ENCODE measurements around the gene PRADC1.

GRCh38 chr2:73254343-73255006, 21.4 kb upstream of the PRADC1 start:
- TF ChIP-seq CTCF (IDR thresholded peaks at IDR 0.05), result no peak
- no peak for TF ChIP-seq EZH2 (IDR thresholded peaks at IDR 0.05; ENCODE audit: borderline replicate concordance, insufficient read depth, low read depth, low read length, poor library complexity, severe bottlenecking)

Data from B cell (primary cell).